A673 (cell line): ENCODE data around the gene CRB1.

Source experiments
- EZH2 ChIP-seq: fragments of 200-600 bp; sonication (generic); IDR thresholded peaks from 2 replicates; pipeline ENCODE4 v1.6.1; 2017; ENCODE audit warnings: borderline replicate concordance, low read depth, mild to moderate bottlenecking, mixed read lengths, antibody characterized with exemption, low read length; ENCODE audit not compliant: poor library complexity, severe bottlenecking
- TF ChIP-seq, protein P1 (sequence below): fragments of 300-800, 200-600 bp; sonication (generic); conservative IDR thresholded peaks from 2 replicates; pipeline ENCODE4 v1.5.1; 2017; ENCODE audit warnings: low read depth, mild to moderate bottlenecking, antibody characterized with exemption, low read length, moderate library complexity, mixed read lengths

DNA sequence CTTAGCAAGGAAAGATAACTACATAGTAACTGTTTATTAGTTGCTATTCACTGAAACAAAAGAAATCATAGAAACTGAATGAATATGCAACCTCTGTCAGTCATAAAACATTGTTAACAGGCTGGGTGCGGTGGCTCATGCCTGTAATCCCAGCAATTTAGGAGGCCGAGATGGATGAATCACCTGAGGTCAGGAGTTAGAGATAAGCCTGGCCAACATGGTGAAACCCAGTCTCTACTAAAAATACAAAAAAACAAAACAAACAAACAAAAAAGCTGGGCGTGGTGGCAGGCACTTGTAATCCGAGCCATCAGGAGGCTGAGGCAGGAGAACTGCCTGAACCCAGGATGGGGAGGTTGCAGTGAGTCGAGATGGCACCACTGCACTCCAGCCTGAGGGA is 44.1 kb downstream of the CRB1 start:
- TF ChIP-seq, protein P1, sequence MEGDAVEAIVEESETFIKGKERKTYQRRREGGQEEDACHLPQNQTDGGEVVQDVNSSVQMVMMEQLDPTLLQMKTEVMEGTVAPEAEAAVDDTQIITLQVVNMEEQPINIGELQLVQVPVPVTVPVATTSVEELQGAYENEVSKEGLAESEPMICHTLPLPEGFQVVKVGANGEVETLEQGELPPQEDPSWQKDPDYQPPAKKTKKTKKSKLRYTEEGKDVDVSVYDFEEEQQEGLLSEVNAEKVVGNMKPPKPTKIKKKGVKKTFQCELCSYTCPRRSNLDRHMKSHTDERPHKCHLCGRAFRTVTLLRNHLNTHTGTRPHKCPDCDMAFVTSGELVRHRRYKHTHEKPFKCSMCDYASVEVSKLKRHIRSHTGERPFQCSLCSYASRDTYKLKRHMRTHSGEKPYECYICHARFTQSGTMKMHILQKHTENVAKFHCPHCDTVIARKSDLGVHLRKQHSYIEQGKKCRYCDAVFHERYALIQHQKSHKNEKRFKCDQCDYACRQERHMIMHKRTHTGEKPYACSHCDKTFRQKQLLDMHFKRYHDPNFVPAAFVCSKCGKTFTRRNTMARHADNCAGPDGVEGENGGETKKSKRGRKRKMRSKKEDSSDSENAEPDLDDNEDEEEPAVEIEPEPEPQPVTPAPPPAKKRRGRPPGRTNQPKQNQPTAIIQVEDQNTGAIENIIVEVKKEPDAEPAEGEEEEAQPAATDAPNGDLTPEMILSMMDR: no peak
- no peak for TF ChIP-seq EZH2
